Natural killer cell (primary cell): ENCODE measurements around the gene INSC. TPM values are rescaled to one million over a fixed set of nuclear protein-coding genes. Genes with fewer than 3 reads are reported as not detected.

Experiments
- ATAC-seq, 3 donors: fragments of 150-1000 bp in 2 of 3; fragments of 200-7000 bp in 1 of 3; cut with Tn5 transposase; 1 replicate in 1 of 3; 2 replicates in 2 of 3; pipeline ENCODE4 v1.10.0; 2021; ENCODE audit warnings: mild to moderate bottlenecking in 2 of 3, moderate library complexity in 2 of 3
- DNase-seq, 2 donors: peaks; one replicate each; pipeline versions ENCODE4 v3.0.0 to v3.0.0-alpha.2; 2013 to 2021; ENCODE audit warnings: mixed read lengths in 1 of 2
- H3K27ac ChIP-seq: one replicate; pipeline ENCODE4 v1.5.1; 2013; ENCODE audit warnings: mild to moderate bottlenecking, low read length
- H3K27me3 ChIP-seq: one replicate; pipeline ENCODE4 v1.6.1; 2013; ENCODE audit warnings: low read length; ENCODE audit not compliant: control insufficient read depth, insufficient read depth
- H3K36me3 ChIP-seq: one replicate; pipeline ENCODE4 v1.6.1; 2013; ENCODE audit warnings: low read length; ENCODE audit not compliant: control insufficient read depth, insufficient read depth
- H3K4me1 ChIP-seq: one replicate; pipeline ENCODE4 v1.6.1; 2013; ENCODE audit warnings: low read length; ENCODE audit not compliant: control insufficient read depth, insufficient read depth
- H3K4me3 ChIP-seq: one replicate; pipeline ENCODE4 v1.5.1; 2013; ENCODE audit warnings: low read length
- H3K9me3 ChIP-seq: one replicate; pipeline ENCODE4 v1.6.1; 2013; ENCODE audit warnings: low read length; ENCODE audit not compliant: control insufficient read depth, insufficient read depth
- H3K27ac Mint-ChIP-seq, 2 donors: one replicate each; pipeline ENCODE4 v1.8.0; 2022; ENCODE audit warnings: mild to moderate bottlenecking in 2 of 2, mixed read lengths in 2 of 2, moderate library complexity in 1 of 2
- H3K27me3 Mint-ChIP-seq, 2 donors: one replicate each; pipeline ENCODE4 v1.8.0; 2022; ENCODE audit warnings: low read depth in 2 of 2, mixed read lengths in 2 of 2
- H3K36me3 Mint-ChIP-seq: one replicate; pipeline ENCODE4 v1.8.0; 2022; ENCODE audit warnings: mixed read lengths
- H3K4me1 Mint-ChIP-seq, 2 donors: one replicate each; pipeline ENCODE4 v1.8.0; 2022; ENCODE audit warnings: mixed read lengths in 2 of 2
- H3K4me3 Mint-ChIP-seq: one replicate; pipeline ENCODE4 v1.8.0; 2022; ENCODE audit warnings: mild to moderate bottlenecking, moderate library complexity, mixed read lengths
- H3K9me3 Mint-ChIP-seq, 2 donors: one replicate each; pipeline ENCODE4 v1.8.0; 2022; ENCODE audit warnings: mixed read lengths in 2 of 2
- CTCF ChIP-seq: fragments of 200-600 bp; IDR thresholded peaks from one replicate; pipeline ENCODE4 v1.8.0; 2022; ENCODE audit warnings: antibody characterized with exemption
- WGBS: methylation state at CpG from one replicate; pipeline ENCODE4 v1.1.7; 2013; ENCODE audit warnings: missing lambda C conversion rate; ENCODE audit not compliant: insufficient coverage; 5-methylcytosine and 5-hydroxymethylcytosine counted together
- intact Hi-C: fragments of 100-400 bp; cut with micrococcal nuclease; formaldehyde crosslinking; loops from one replicate; pipeline ENCODE4 v1.14.2; 2022
- total RNA-seq, 4 donors: library from RNA; stranded (reverse); fragments of 120-200 nt in 1 of 4; gene quantifications; one replicate each; pipeline versions ENCODE4 v1.2.3 to v1.2.4, GENCODE V29; 2013 to 2022

INSC gene
- total RNA-seq, 3 donors from 2014 or later (not counting 1 experiment from before 2014, with no cell fraction given), result 0.16 to 0.27 TPM; not detected in 1

GRCh38 chr11:15182372-15182771 lies 67.6 kb downstream of the INSC start:
- H3K4me3 Mint-ChIP-seq, result no peak overlapping the region
- intact Hi-C loops, result no loop called here
- no peaks in the 10 kb centered on the region for H3K27me3 ChIP-seq
- no peaks in the 10 kb centered on the region for H3K4me1 ChIP-seq
- no peaks in the 10 kb centered on the region for H3K4me1 Mint-ChIP-seq
- no peaks in the 10 kb centered on the region for H3K9me3 ChIP-seq
- no peaks in the 10 kb centered on the region for H3K9me3 Mint-ChIP-seq
- H3K27ac ChIP-seq, result no peak overlapping the region
- no peaks in the 10 kb centered on the region for H3K36me3 Mint-ChIP-seq
- no peaks in the 10 kb centered on the region for H3K36me3 ChIP-seq
- no peak for TF ChIP-seq CTCF
- ATAC-seq (no peak), DNase-seq (no peak)
- H3K4me3 ChIP-seq, result no peak overlapping the region
- no peak overlapping the region for H3K27ac Mint-ChIP-seq
- 77% methylated on average over 1 of the region's 1 CpG for WGBS
- peaks cover 3 to 14% of the 10 kb centered on the region in 2 donors for H3K27me3 Mint-ChIP-seq

GRCh38 chr11:15185021-15185420 lies 70.3 kb downstream of the INSC start:
- ATAC-seq (no peak), DNase-seq (no peak)
- H3K27me3 ChIP-seq, result no peaks in the 10 kb centered on the region
- intact Hi-C loops, result no loop called here
- H3K27ac Mint-ChIP-seq, result no peak overlapping the region
- no CpG with 5 or more reads among the region's 1 CpG for WGBS
- H3K36me3 ChIP-seq, result no peaks in the 10 kb centered on the region
- no peaks in the 10 kb centered on the region for H3K9me3 ChIP-seq
- no peaks in the 10 kb centered on the region for H3K4me1 ChIP-seq
- no peak overlapping the region for H3K4me3 ChIP-seq
- H3K9me3 Mint-ChIP-seq, result no peaks in the 10 kb centered on the region
- no peak overlapping the region for H3K27ac ChIP-seq
- H3K27me3 Mint-ChIP-seq, result peaks cover 9 to 14% of the 10 kb centered on the region in 2 donors
- TF ChIP-seq CTCF, result no peak
- no peaks in the 10 kb centered on the region for H3K4me1 Mint-ChIP-seq
- no peak overlapping the region for H3K4me3 Mint-ChIP-seq
- H3K36me3 Mint-ChIP-seq, result no peaks in the 10 kb centered on the region

GRCh38 chr11:15186146-15186545 lies 71.4 kb downstream of the INSC start:
- Mint-ChIP-seq H3K36me3 (no peaks in the 10 kb centered on the region), H3K4me1 (no peaks in the 10 kb centered on the region), H3K9me3 (no peaks in the 10 kb centered on the region), H3K27ac (no peak overlapping the region), H3K27me3 (peaks cover 9 to 14% of the 10 kb centered on the region in 2 donors), H3K4me3 (no peak overlapping the region)
- intact Hi-C loops, result no loop called here
- Histone ChIP-seq H3K9me3 (no peaks in the 10 kb centered on the region), H3K27me3 (no peaks in the 10 kb centered on the region), H3K4me3 (no peak overlapping the region), H3K36me3 (no peaks in the 10 kb centered on the region), H3K4me1 (no peaks in the 10 kb centered on the region), H3K27ac (no peak overlapping the region)
- WGBS, result 65% methylated on average over 2 of the region's 4 CpGs
- no peak for TF ChIP-seq CTCF
- ATAC-seq (no peak), DNase-seq (no peak)

- H3K36me3 Mint-ChIP-seq, result no peaks in the 10 kb centered on the region
- H3K27ac Mint-ChIP-seq, result no peak overlapping the region
- no peaks in the 10 kb centered on the region for H3K36me3 ChIP-seq
These were observed 74.5 kb downstream of the INSC start for GRCh38 chr11:15189189-15189588.

More at GRCh38 chr11:15189189-15189588, 74.5 kb downstream of the INSC start:
- Mint-ChIP-seq H3K4me1 (no peaks in the 10 kb centered on the region), H3K27me3 (peaks cover 9 to 14% of the 10 kb centered on the region in 2 donors), H3K4me3 (no peak overlapping the region), H3K9me3 (no peaks in the 10 kb centered on the region)
- DNase-seq, result no peak
- no peaks in the 10 kb centered on the region for H3K27me3 ChIP-seq
- no peak for ATAC-seq
- WGBS, result no CpG with 5 or more reads among the region's 1 CpG
- intact Hi-C loops, result no loop called here
- H3K9me3 ChIP-seq, result no peaks in the 10 kb centered on the region
- no peaks in the 10 kb centered on the region for H3K4me1 ChIP-seq
- H3K4me3 ChIP-seq, result no peak overlapping the region
- no peak for TF ChIP-seq CTCF
- no peak overlapping the region for H3K27ac ChIP-seq
